Stimulated activated CD8-positive, alpha-beta memory T cell treated with anti-CD3 and anti-CD28 coated beads, Interleukin-4, amount 100 ng/mL, for 24 hours (primary cell): ENCODE measurements around the gene EIF2AK2.

Experiments
- DNase-seq: peaks from one replicate; pipeline ENCODE4 v3.0.0-alpha.2; 2020; ENCODE audit warnings: low read depth

Gene EIF2AK2

GRCh38 chr2:37168217-37168981 is 11.6 kb upstream of the EIF2AK2 start:
- DNase-seq = no peak

GRCh38 chr2:37167636-37168180 is 10.9 kb upstream of the EIF2AK2 start:
- DNase-seq = no peak

- DNase-seq = no peak
These were observed 8.0 kb upstream of the EIF2AK2 start for GRCh38 chr2:37164757-37165156.

- peak; percentile 12 for DNase-seq
These were observed 516 bp downstream of the EIF2AK2 start for GRCh38 chr2:37156071-37156856.

GRCh38 chr2:37154785-37155184 is 2.0 kb downstream of the EIF2AK2 start:
- no peak for DNase-seq

- no peak for DNase-seq
These were observed 3.6 kb downstream of the EIF2AK2 start for GRCh38 chr2:37153224-37153623.

- no peak for DNase-seq
These were observed 7.0 kb downstream of the EIF2AK2 start for GRCh38 chr2:37149626-37150322.

GRCh38 chr2:37148325-37148724 is 8.5 kb downstream of the EIF2AK2 start:
- DNase-seq = no peak

- DNase-seq = no peak
These were observed 10.7 kb downstream of the EIF2AK2 start for GRCh38 chr2:37146062-37146461.

GRCh38 chr2:37143974-37144373 is 12.8 kb downstream of the EIF2AK2 start:
- no peak for DNase-seq

GRCh38 chr2:37142546-37142945 is 14.2 kb downstream of the EIF2AK2 start:
- DNase-seq = no peak

GRCh38 chr2:37132914-37133313 is 23.9 kb downstream of the EIF2AK2 start:
- DNase-seq = no peak

- DNase-seq = no peak
These were observed 31.4 kb downstream of the EIF2AK2 start for GRCh38 chr2:37125416-37125815.

- DNase-seq = no peak
These were observed 37.6 kb downstream of the EIF2AK2 start for GRCh38 chr2:37119157-37119556.

- no peak for DNase-seq
These were observed 39.2 kb downstream of the EIF2AK2 start for GRCh38 chr2:37117566-37117965.

- DNase-seq = no peak
These were observed 44.8 kb downstream of the EIF2AK2 start for GRCh38 chr2:37111958-37112357.

GRCh38 chr2:37110306-37111212 is 46.2 kb downstream of the EIF2AK2 start:
- no peak for DNase-seq

GRCh38 chr2:37109523-37109922 is 47.3 kb downstream of the EIF2AK2 start:
- DNase-seq = no peak

- no peak for DNase-seq
These were observed 51.6 kb downstream of the EIF2AK2 start for GRCh38 chr2:37105150-37105549.

GRCh38 chr2:37104178-37104577 is 52.6 kb downstream of the EIF2AK2 start:
- no peak for DNase-seq

GRCh38 chr2:37102588-37102987 is 54.2 kb downstream of the EIF2AK2 start:
- DNase-seq = no peak
